Activated naive CD8-positive, alpha-beta T cell treated with anti-CD3 and anti-CD28 coated beads, Interleukin-2, amount 50 U/mL, for 24 hours (primary cell): ENCODE data around the gene MARCHF4.
A peak's percentile ranks its signal among the peaks of the same experiment; 100 is the strongest.

Experiments used
- ATAC-seq: fragments of 150-1000 bp; cut with Tn5 transposase; one replicate; pipeline ENCODE4 v1.10.0; 2021
- DNase-seq: peaks from one replicate; pipeline ENCODE4 v3.0.0; 2021
- H3K27ac Mint-ChIP-seq: one replicate; pipeline ENCODE4 v1.8.0; 2021; ENCODE audit warnings: mild to moderate bottlenecking, mixed read lengths
- H3K27me3 Mint-ChIP-seq: one replicate; pipeline ENCODE4 v1.8.0; 2021; ENCODE audit warnings: mixed read lengths
- H3K36me3 Mint-ChIP-seq: one replicate; pipeline ENCODE4 v1.8.0; 2021; ENCODE audit warnings: low read depth, mixed read lengths
- H3K4me1 Mint-ChIP-seq: one replicate; pipeline ENCODE4 v1.8.0; 2021; ENCODE audit warnings: mixed read lengths
- H3K4me3 Mint-ChIP-seq: one replicate; pipeline ENCODE4 v1.8.0; 2021; ENCODE audit warnings: mild to moderate bottlenecking, moderate library complexity, mixed read lengths
- H3K9me3 Mint-ChIP-seq: one replicate; pipeline ENCODE4 v1.8.0; 2021; ENCODE audit warnings: mixed read lengths

Gene MARCHF4

GRCh38 chr2:216373896-216374295, 1.6 kb upstream of the MARCHF4 start:
- Mint-ChIP-seq H3K4me3 (no peak overlapping the region), H3K27ac (no peak overlapping the region), H3K36me3 (no peaks in the 10 kb centered on the region), H3K27me3 (peaks cover 43% of the 10 kb centered on the region), H3K9me3 (no peaks in the 10 kb centered on the region), H3K4me1 (peaks cover 20% of the 10 kb centered on the region)
- DNase-seq (no peak), ATAC-seq (no peak)

GRCh38 chr2:216372761-216373291, 543 bp upstream of the MARCHF4 start:
- Mint-ChIP-seq H3K9me3 (no peaks in the 10 kb centered on the region), H3K36me3 (no peaks in the 10 kb centered on the region), H3K4me3 (no peak overlapping the region), H3K27ac (no peak overlapping the region), H3K4me1 (peaks cover 20% of the 10 kb centered on the region), H3K27me3 (peaks cover 51% of the 10 kb centered on the region)
- ATAC-seq: no peak
- no peak for DNase-seq

GRCh38 chr2:216370961-216371712, 1.1 kb downstream of the MARCHF4 start:
- Mint-ChIP-seq H3K4me1 (peaks cover 20% of the 10 kb centered on the region), H3K27me3 (peaks cover 51% of the 10 kb centered on the region), H3K27ac (no peak overlapping the region), H3K4me3 (no peak overlapping the region), H3K9me3 (no peaks in the 10 kb centered on the region), H3K36me3 (no peaks in the 10 kb centered on the region)
- no peak for ATAC-seq
- no peak for DNase-seq

GRCh38 chr2:216369821-216370220, 2.5 kb downstream of the MARCHF4 start:
- H3K36me3 Mint-ChIP-seq: no peaks in the 10 kb centered on the region
- H3K9me3 Mint-ChIP-seq: no peaks in the 10 kb centered on the region
- no peak overlapping the region for H3K27ac Mint-ChIP-seq
- H3K4me1 Mint-ChIP-seq: peaks cover 20% of the 10 kb centered on the region
- ATAC-seq: no peak
- peaks cover 48% of the 10 kb centered on the region for H3K27me3 Mint-ChIP-seq
- H3K4me3 Mint-ChIP-seq: no peak overlapping the region
- no peak for DNase-seq

GRCh38 chr2:216366777-216367471, 5.4 kb downstream of the MARCHF4 start:
- Mint-ChIP-seq H3K9me3 (no peaks in the 10 kb centered on the region), H3K27ac (no peak overlapping the region), H3K4me3 (no peak overlapping the region), H3K36me3 (no peaks in the 10 kb centered on the region), H3K27me3 (peaks cover 26% of the 10 kb centered on the region), H3K4me1 (peaks cover 7% of the 10 kb centered on the region)
- ATAC-seq: no peak
- no peak for DNase-seq

- no peaks in the 10 kb centered on the region for H3K36me3 Mint-ChIP-seq
- H3K4me3 Mint-ChIP-seq: no peak overlapping the region
- peaks cover 20% of the 10 kb centered on the region for H3K27me3 Mint-ChIP-seq
- H3K27ac Mint-ChIP-seq: no peak overlapping the region
- peaks cover 2% of the 10 kb centered on the region for H3K4me1 Mint-ChIP-seq
- no peaks in the 10 kb centered on the region for H3K9me3 Mint-ChIP-seq
- DNase-seq (no peak), ATAC-seq (no peak)
These were observed 6.8 kb downstream of the MARCHF4 start for GRCh38 chr2:216365518-216365917.

GRCh38 chr2:216363221-216363620, 9.1 kb downstream of the MARCHF4 start:
- Mint-ChIP-seq H3K27me3 (peaks cover 2% of the 10 kb centered on the region), H3K36me3 (no peaks in the 10 kb centered on the region), H3K9me3 (no peaks in the 10 kb centered on the region), H3K4me1 (no peaks in the 10 kb centered on the region), H3K4me3 (no peak overlapping the region), H3K27ac (no peak overlapping the region)
- ATAC-seq (no peak), DNase-seq (no peak)

- Mint-ChIP-seq H3K4me1 (no peaks in the 10 kb centered on the region), H3K27me3 (no peaks in the 10 kb centered on the region), H3K4me3 (no peak overlapping the region), H3K27ac (no peak overlapping the region), H3K36me3 (no peaks in the 10 kb centered on the region), H3K9me3 (no peaks in the 10 kb centered on the region)
- ATAC-seq: no peak
- DNase-seq: no peak
These were observed 9.6 kb downstream of the MARCHF4 start for GRCh38 chr2:216362730-216363129.

GRCh38 chr2:216355711-216356110, 16.6 kb downstream of the MARCHF4 start:
- Mint-ChIP-seq H3K9me3 (no peaks in the 10 kb centered on the region), H3K4me3 (no peak overlapping the region), H3K4me1 (peaks cover 40% of the 10 kb centered on the region), H3K27me3 (no peaks in the 10 kb centered on the region), H3K36me3 (no peaks in the 10 kb centered on the region), H3K27ac (no peak overlapping the region)
- ATAC-seq (no peak), DNase-seq (no peak)

GRCh38 chr2:216354306-216354705, 18.0 kb downstream of the MARCHF4 start:
- ATAC-seq (no peak), DNase-seq (no peak)
- H3K4me1 Mint-ChIP-seq: peaks cover 54% of the 10 kb centered on the region
- no peak overlapping the region for H3K4me3 Mint-ChIP-seq
- peak overlapping the region; percentile 26 for H3K27ac Mint-ChIP-seq
- no peaks in the 10 kb centered on the region for H3K27me3 Mint-ChIP-seq
- no peaks in the 10 kb centered on the region for H3K36me3 Mint-ChIP-seq
- H3K9me3 Mint-ChIP-seq: no peaks in the 10 kb centered on the region

GRCh38 chr2:216352653-216353270, 19.5 kb downstream of the MARCHF4 start:
- Mint-ChIP-seq H3K27ac (peak overlapping the region; percentile 16), H3K4me3 (peak overlapping the region; percentile 32), H3K27me3 (no peaks in the 10 kb centered on the region), H3K36me3 (no peaks in the 10 kb centered on the region), H3K9me3 (no peaks in the 10 kb centered on the region), H3K4me1 (peaks cover 67% of the 10 kb centered on the region)
- ATAC-seq (no peak), DNase-seq (no peak)

GRCh38 chr2:216351172-216351925, 20.9 kb downstream of the MARCHF4 start:
- DNase-seq (no peak), ATAC-seq (no peak)
- H3K9me3 Mint-ChIP-seq: no peaks in the 10 kb centered on the region
- H3K36me3 Mint-ChIP-seq: no peaks in the 10 kb centered on the region
- H3K4me3 Mint-ChIP-seq: no peak overlapping the region
- no peak overlapping the region for H3K27ac Mint-ChIP-seq
- H3K27me3 Mint-ChIP-seq: no peaks in the 10 kb centered on the region
- H3K4me1 Mint-ChIP-seq: peaks cover 80% of the 10 kb centered on the region

- no peaks in the 10 kb centered on the region for H3K27me3 Mint-ChIP-seq
- peaks cover 84% of the 10 kb centered on the region for H3K4me1 Mint-ChIP-seq
- H3K36me3 Mint-ChIP-seq: no peaks in the 10 kb centered on the region
- no peaks in the 10 kb centered on the region for H3K9me3 Mint-ChIP-seq
- peak overlapping the region; percentile 67 for H3K27ac Mint-ChIP-seq
- no peak overlapping the region for H3K4me3 Mint-ChIP-seq
- ATAC-seq (peak; percentile 48), DNase-seq (peak; percentile 41)
These were observed 22.0 kb downstream of the MARCHF4 start for GRCh38 chr2:216350214-216350791.

GRCh38 chr2:216349366-216349765, 22.9 kb downstream of the MARCHF4 start:
- Mint-ChIP-seq H3K9me3 (no peaks in the 10 kb centered on the region), H3K36me3 (no peaks in the 10 kb centered on the region), H3K27me3 (no peaks in the 10 kb centered on the region), H3K4me1 (peaks cover 83% of the 10 kb centered on the region), H3K4me3 (no peak overlapping the region), H3K27ac (peak overlapping the region; percentile 59)
- DNase-seq: no peak
- ATAC-seq: peak; percentile 14
